ENCODE measurements around the gene AOPEP.
A peak's percentile ranks its signal among the peaks of the same experiment; 100 is the strongest.

The AOPEP gene

GRCh38 chr9:94865582-94866452 lies 139.3 kb downstream of the AOPEP start:
- H3K4me1 ChIP-seq (ENCODE audit: insufficient read depth, low read length): peaks cover 31% of the 10 kb centered on the region; the same call in 1 of the 2 replicates

GRCh38 chr9:94866770-94867169 lies 140.3 kb downstream of the AOPEP start:
- H3K36me3 ChIP-seq (ENCODE audit: insufficient read depth, low read length): no peaks in the 10 kb centered on the region
- H3K27me3 ChIP-seq (ENCODE audit: insufficient read depth, low read length): no peaks in the 10 kb centered on the region
- H3K9ac ChIP-seq (ENCODE audit: low read depth, low read length): peak overlapping the region; percentile 48; the same call in 1 of the 2 replicates
- peaks cover 31% of the 10 kb centered on the region; the same call in 1 of the 2 replicates for H3K4me1 ChIP-seq (ENCODE audit: insufficient read depth, low read length)
- no peaks in the 10 kb centered on the region for H3K9me3 ChIP-seq (ENCODE audit: insufficient read depth, low read depth, low read length)
- H3K4me3 ChIP-seq (ENCODE audit: low read length): no peak overlapping the region
- H3K27ac ChIP-seq (ENCODE audit: low read depth, low read length): no peak overlapping the region

More at GRCh38 chr9:94865582-94866452, 139.3 kb downstream of the AOPEP start:
- Histone ChIP-seq H3K36me3 (ENCODE audit: insufficient read depth, low read length) (no peaks in the 10 kb centered on the region), H3K9me3 (ENCODE audit: insufficient read depth, low read depth, low read length) (no peaks in the 10 kb centered on the region), H3K4me3 (ENCODE audit: low read length) (no peak overlapping the region), H3K9ac (ENCODE audit: low read depth, low read length) (peak overlapping the region; percentile 48; the same call in 1 of the 2 replicates), H3K27ac (ENCODE audit: low read depth, low read length) (no peak overlapping the region; the same call in 1 of the 2 replicates), H3K27me3 (ENCODE audit: insufficient read depth, low read length) (no peaks in the 10 kb centered on the region)
- WGBS: 80% methylated on average over 8 of the region's 9 CpGs

GRCh38 chr9:94867281-94867841 lies 140.9 kb downstream of the AOPEP start:
- Histone ChIP-seq H3K27me3 (ENCODE audit: insufficient read depth, low read length) (no peaks in the 10 kb centered on the region), H3K27ac (ENCODE audit: low read depth, low read length) (no peak overlapping the region), H3K4me3 (ENCODE audit: low read length) (no peak overlapping the region), H3K9ac (ENCODE audit: low read depth, low read length) (no peak overlapping the region), H3K36me3 (ENCODE audit: insufficient read depth, low read length) (no peaks in the 10 kb centered on the region), H3K4me1 (ENCODE audit: insufficient read depth, low read length) (peaks cover 31% of the 10 kb centered on the region; the same call in 1 of the 2 replicates), H3K9me3 (ENCODE audit: insufficient read depth, low read depth, low read length) (no peaks in the 10 kb centered on the region)
- WGBS: 80% methylated on average over 7 of the region's 8 CpGs

- Histone ChIP-seq H3K36me3 (ENCODE audit: insufficient read depth, low read length) (no peaks in the 10 kb centered on the region), H3K9ac (ENCODE audit: low read depth, low read length) (no peak overlapping the region), H3K27me3 (ENCODE audit: insufficient read depth, low read length) (no peaks in the 10 kb centered on the region), H3K27ac (ENCODE audit: low read depth, low read length) (no peak overlapping the region), H3K4me3 (ENCODE audit: low read length) (no peak overlapping the region), H3K9me3 (ENCODE audit: insufficient read depth, low read depth, low read length) (no peaks in the 10 kb centered on the region), H3K4me1 (ENCODE audit: insufficient read depth, low read length) (peaks cover 31% of the 10 kb centered on the region; the same call in 1 of the 2 replicates)
- WGBS: 87% methylated on average over 4 of the region's 4 CpGs
Measured at GRCh38 chr9:94867842-94868312, 141.4 kb downstream of the AOPEP start.

- Histone ChIP-seq H3K27me3 (ENCODE audit: insufficient read depth, low read length) (no peaks in the 10 kb centered on the region), H3K27ac (ENCODE audit: low read depth, low read length) (no peak overlapping the region), H3K36me3 (ENCODE audit: insufficient read depth, low read length) (no peaks in the 10 kb centered on the region), H3K4me3 (ENCODE audit: low read length) (no peak overlapping the region), H3K4me1 (ENCODE audit: insufficient read depth, low read length) (peaks cover 31% of the 10 kb centered on the region; the same call in 1 of the 2 replicates), H3K9ac (ENCODE audit: low read depth, low read length) (no peak overlapping the region), H3K9me3 (ENCODE audit: insufficient read depth, low read depth, low read length) (no peaks in the 10 kb centered on the region)
- 98% methylated on average over 2 of the region's 2 CpGs for WGBS
Measured at GRCh38 chr9:94868464-94868863, 142.0 kb downstream of the AOPEP start.

GRCh38 chr9:94869415-94869843 lies 142.9 kb downstream of the AOPEP start:
- Histone ChIP-seq H3K9ac (ENCODE audit: low read depth, low read length) (no peak overlapping the region), H3K4me1 (ENCODE audit: insufficient read depth, low read length) (peaks cover 31% of the 10 kb centered on the region; the same call in 1 of the 2 replicates), H3K27me3 (ENCODE audit: insufficient read depth, low read length) (no peaks in the 10 kb centered on the region), H3K4me3 (ENCODE audit: low read length) (no peak overlapping the region), H3K36me3 (ENCODE audit: insufficient read depth, low read length) (no peaks in the 10 kb centered on the region), H3K9me3 (ENCODE audit: insufficient read depth, low read depth, low read length) (no peaks in the 10 kb centered on the region), H3K27ac (ENCODE audit: low read depth, low read length) (no peak overlapping the region)
- 70% methylated on average over 4 of the region's 4 CpGs for WGBS

GRCh38 chr9:94870465-94870792 lies 143.9 kb downstream of the AOPEP start:
- Histone ChIP-seq H3K9me3 (ENCODE audit: insufficient read depth, low read depth, low read length) (no peaks in the 10 kb centered on the region), H3K4me3 (ENCODE audit: low read length) (no peak overlapping the region), H3K36me3 (ENCODE audit: insufficient read depth, low read length) (no peaks in the 10 kb centered on the region), H3K27ac (ENCODE audit: low read depth, low read length) (no peak overlapping the region), H3K9ac (ENCODE audit: low read depth, low read length) (no peak overlapping the region), H3K27me3 (ENCODE audit: insufficient read depth, low read length) (no peaks in the 10 kb centered on the region), H3K4me1 (ENCODE audit: insufficient read depth, low read length) (peaks cover 24% of the 10 kb centered on the region; the same call in 1 of the 2 replicates)
- WGBS: 95% methylated on average over 3 of the region's 3 CpGs

GRCh38 chr9:94870793-94871558 lies 144.5 kb downstream of the AOPEP start:
- no peak overlapping the region for H3K27ac ChIP-seq (ENCODE audit: low read depth, low read length)
- H3K27me3 ChIP-seq (ENCODE audit: insufficient read depth, low read length): no peaks in the 10 kb centered on the region
- WGBS: 95% methylated on average over 8 of the region's 8 CpGs
- H3K9ac ChIP-seq (ENCODE audit: low read depth, low read length): no peak overlapping the region
- no peak overlapping the region for H3K4me3 ChIP-seq (ENCODE audit: low read length)
- H3K36me3 ChIP-seq (ENCODE audit: insufficient read depth, low read length): no peaks in the 10 kb centered on the region
- H3K9me3 ChIP-seq (ENCODE audit: insufficient read depth, low read depth, low read length): no peaks in the 10 kb centered on the region
- H3K4me1 ChIP-seq (ENCODE audit: insufficient read depth, low read length): peaks cover 18% of the 10 kb centered on the region; the same call in 1 of the 2 replicates

GRCh38 chr9:94872083-94872833 lies 145.8 kb downstream of the AOPEP start:
- H3K27ac ChIP-seq (ENCODE audit: low read depth, low read length): no peak overlapping the region
- no peak overlapping the region for H3K4me3 ChIP-seq (ENCODE audit: low read length)
- no peaks in the 10 kb centered on the region for H3K9me3 ChIP-seq (ENCODE audit: insufficient read depth, low read depth, low read length)
- no peak overlapping the region for H3K9ac ChIP-seq (ENCODE audit: low read depth, low read length)
- peaks cover 5% of the 10 kb centered on the region; the same call in 1 of the 2 replicates for H3K4me1 ChIP-seq (ENCODE audit: insufficient read depth, low read length)
- H3K27me3 ChIP-seq (ENCODE audit: insufficient read depth, low read length): no peaks in the 10 kb centered on the region
- no peaks in the 10 kb centered on the region for H3K36me3 ChIP-seq (ENCODE audit: insufficient read depth, low read length)
- 93% methylated on average over 13 of the region's 13 CpGs for WGBS

- no peak overlapping the region for H3K4me3 ChIP-seq (ENCODE audit: low read length)
- H3K27ac ChIP-seq (ENCODE audit: low read depth, low read length): no peak overlapping the region
- no peaks in the 10 kb centered on the region; the same call in 1 of the 2 replicates for H3K4me1 ChIP-seq (ENCODE audit: insufficient read depth, low read length)
- H3K9ac ChIP-seq (ENCODE audit: low read depth, low read length): no peak overlapping the region
- no peaks in the 10 kb centered on the region for H3K27me3 ChIP-seq (ENCODE audit: insufficient read depth, low read length)
- H3K9me3 ChIP-seq (ENCODE audit: insufficient read depth, low read depth, low read length): no peaks in the 10 kb centered on the region
- H3K36me3 ChIP-seq (ENCODE audit: insufficient read depth, low read length): no peaks in the 10 kb centered on the region
- WGBS: 98% methylated on average over 3 of the region's 3 CpGs
Measured at GRCh38 chr9:94872891-94873511, 146.5 kb downstream of the AOPEP start.
